Cardiac muscle cell (in vitro differentiated cells and primary cell): ENCODE measurements around the gene ARHGEF25. TPM values are rescaled to one million over a fixed set of nuclear protein-coding genes. Genes with fewer than 3 reads are reported as not detected.

Experiments used
- DNase-seq, 2 donors: peaks; one replicate each; pipeline versions ENCODE4 v3.0.0 to v3.0.0-alpha.2; 2010 to 2017; ENCODE audit warnings: low read depth in 1 of 2, low spot score in 1 of 2
- H3K27ac ChIP-seq: fragments of 200-600 bp; sonication (generic); 2 replicates; pipeline ENCODE4 v1.5.1; 2016
- H3K27me3 ChIP-seq: fragments of 200-600 bp; sonication (generic); 2 replicates; pipeline ENCODE4 v1.6.0; 2016; ENCODE audit warnings: control low read depth
- H3K36me3 ChIP-seq: fragments of 200-600 bp; sonication (generic); 2 replicates; pipeline ENCODE4 v1.5.1; 2016; ENCODE audit warnings: control low read depth
- H3K4me1 ChIP-seq: fragments of 200-600 bp; sonication (generic); 2 replicates; pipeline ENCODE4 v1.8.1; 2017; ENCODE audit warnings: low read depth, mild to moderate bottlenecking, mixed run types
- H3K4me3 ChIP-seq: fragments of 200-600 bp; sonication (generic); 2 replicates; pipeline ENCODE4 v1.5.1; 2016; ENCODE audit warnings: mild to moderate bottlenecking
- H3K9me3 ChIP-seq: fragments of 200-600 bp; sonication (generic); 2 replicates; pipeline ENCODE4 v1.5.1; 2017; ENCODE audit warnings: low read depth, mild to moderate bottlenecking, control low read depth
- CTCF ChIP-seq: IDR thresholded peaks from 2 replicates; pipeline ENCODE4 v1.5.1; 2012; ENCODE audit warnings: low read depth, mild to moderate bottlenecking, low read length
- polyA plus RNA-seq: library from polyadenylated mRNA; unstranded; fragments of >200 nt; fragmentation: Nextera tagmentation; extraction: Ambion mirVana; gene quantifications from 2 replicates; pipeline ENCODE4 v1.2.1, GENCODE V29; 2016
- total RNA-seq: library from RNA; depleted of rRNA; stranded (reverse); fragments of >200 nt; gene quantifications from 2 replicates; pipeline ENCODE4 v1.2.3, GENCODE V29; 2016

ARHGEF25 gene
- total and polyA plus RNA-seq, 2 experiments from 2014 or later, result 2.0 to 38.6 TPM

DNA sequence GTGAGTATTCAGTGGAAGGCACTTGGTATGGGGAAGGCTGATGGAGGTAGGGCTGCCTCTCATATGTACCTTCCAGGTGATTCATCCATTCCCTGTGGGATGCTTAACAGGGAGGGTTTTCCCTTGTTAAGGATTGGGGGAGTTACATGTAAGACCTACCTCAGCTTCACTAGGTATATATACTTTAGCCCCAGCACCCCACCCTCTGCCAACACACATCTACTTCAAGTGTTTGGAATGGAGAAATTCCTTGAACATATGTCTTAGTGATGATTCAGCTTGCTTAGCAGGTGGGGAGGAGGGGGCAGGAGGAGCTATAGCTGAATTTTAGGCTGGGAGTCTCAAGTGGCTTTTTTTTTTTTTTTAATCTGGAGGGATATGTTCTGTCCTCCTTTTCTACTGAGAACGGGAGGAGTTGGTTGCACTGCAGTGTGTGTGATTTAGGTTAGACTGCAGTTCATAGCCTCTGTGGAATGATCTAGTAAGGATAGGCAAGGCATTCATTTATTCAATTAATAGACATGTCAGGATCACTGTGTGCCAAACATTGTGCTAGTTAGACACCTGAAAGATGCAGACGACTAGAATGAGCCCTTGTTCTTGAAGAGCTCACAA, 18.6 kb upstream of the ARHGEF25 start:
- no peak for TF ChIP-seq CTCF
- Histone ChIP-seq H3K4me1 (no peaks in the 10 kb centered on the region), H3K27me3 (peaks cover 20% of the 10 kb centered on the region), H3K9me3 (no peaks in the 10 kb centered on the region), H3K4me3 (no peak overlapping the region), H3K36me3 (peaks cover 3% of the 10 kb centered on the region), H3K27ac (no peak overlapping the region)
- DNase-seq, result no peak

DNA sequence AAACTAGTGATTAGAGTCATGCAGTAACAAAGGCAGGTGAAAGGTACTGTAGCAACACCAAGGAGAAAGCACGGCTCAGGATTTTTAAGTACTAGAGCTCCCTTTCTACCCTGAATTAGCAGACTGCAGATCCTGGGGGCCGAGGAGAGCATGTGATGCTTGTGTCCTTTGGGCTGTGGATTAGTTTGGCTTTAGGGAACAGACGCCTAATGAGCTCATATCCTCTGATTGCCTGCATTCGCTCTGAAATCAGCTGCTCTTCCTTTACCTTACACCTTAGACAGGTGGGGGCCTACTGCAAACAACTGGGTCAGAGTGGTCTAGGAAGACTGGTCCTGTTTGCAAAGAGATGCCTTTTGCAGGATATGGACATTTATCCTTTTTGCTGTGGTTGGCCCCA, 18.0 kb upstream of the ARHGEF25 start:
- H3K4me1 ChIP-seq, result no peaks in the 10 kb centered on the region
- no peaks in the 10 kb centered on the region for H3K9me3 ChIP-seq
- DNase-seq, result no peak
- no peak for TF ChIP-seq CTCF
- H3K4me3 ChIP-seq, result no peak overlapping the region
- H3K27ac ChIP-seq, result no peak overlapping the region
- peaks cover 3% of the 10 kb centered on the region for H3K36me3 ChIP-seq
- peaks cover 15% of the 10 kb centered on the region for H3K27me3 ChIP-seq

- Histone ChIP-seq H3K4me3 (no peak overlapping the region), H3K27ac (no peak overlapping the region), H3K4me1 (peaks cover 10% of the 10 kb centered on the region), H3K9me3 (no peaks in the 10 kb centered on the region), H3K27me3 (no peaks in the 10 kb centered on the region), H3K36me3 (peaks cover 3% of the 10 kb centered on the region)
- no peak for DNase-seq
- no peak for TF ChIP-seq CTCF
These were observed 10.8 kb upstream of the ARHGEF25 start for GRCh38 chr12:57600395-57600794.

- H3K27me3 ChIP-seq, result no peaks in the 10 kb centered on the region
- peaks cover 10% of the 10 kb centered on the region for H3K4me1 ChIP-seq
- no peak overlapping the region for H3K4me3 ChIP-seq
- no peaks in the 10 kb centered on the region for H3K9me3 ChIP-seq
- no peak overlapping the region for H3K27ac ChIP-seq
- TF ChIP-seq CTCF, result no peak
- no peaks in the 10 kb centered on the region for H3K36me3 ChIP-seq
- DNase-seq, result no peak
These were observed 8.7 kb upstream of the ARHGEF25 start for GRCh38 chr12:57602544-57602943.

- H3K4me1 ChIP-seq, result peaks cover 10% of the 10 kb centered on the region
- H3K27me3 ChIP-seq, result no peaks in the 10 kb centered on the region
- TF ChIP-seq CTCF, result no peak
- no peak overlapping the region for H3K27ac ChIP-seq
- no peak for DNase-seq
- H3K4me3 ChIP-seq, result no peak overlapping the region
- H3K36me3 ChIP-seq, result no peaks in the 10 kb centered on the region
- no peaks in the 10 kb centered on the region for H3K9me3 ChIP-seq
These were observed 7.9 kb upstream of the ARHGEF25 start for GRCh38 chr12:57603324-57603723.
